Vagina (tissue), 2 donors: ENCODE results near the gene MCF2L. TPM values are rescaled to one million over a fixed set of nuclear protein-coding genes. Genes with fewer than 3 reads are reported as not detected.

Experiments used
- DNase-seq, 2 donors: peaks; one replicate each; pipeline ENCODE4 v3.0.0-alpha.2; 2017; ENCODE audit errors: extremely low spot score in 2 of 2
- H3K27ac ChIP-seq: fragments of 200-600 bp; sonication (generic); one replicate; pipeline ENCODE4 v1.5.1; 2019
- H3K27me3 ChIP-seq: fragments of 200-600 bp; sonication (generic); one replicate; pipeline ENCODE4 v1.5.1; 2019
- H3K36me3 ChIP-seq, 2 donors: fragments of 200-600 bp; sonication (generic); one replicate each; pipeline ENCODE4 v1.5.1; 2017 to 2019
- H3K4me1 ChIP-seq: fragments of 200-600 bp; sonication (generic); one replicate; pipeline ENCODE4 v1.5.1; 2019
- H3K4me3 ChIP-seq, 2 donors: fragments of 200-600 bp; sonication (generic); 1 replicate in 1 of 2; 2 replicates in 1 of 2; pipeline ENCODE4 v1.5.1; 2016 to 2019
- H3K9me3 ChIP-seq: fragments of 200-600 bp; sonication (generic); one replicate; pipeline ENCODE4 v1.5.1; 2019
- CTCF ChIP-seq, 3 experiments: fragments of 450-650 bp in 2 of 3; fragments of 200-600 bp in 1 of 3; sonication (generic) in 1 of 3; IDR thresholded peaks; one replicate each; pipeline ENCODE4 v1.5.1; 2017 to 2019; ENCODE audit warnings: antibody characterized with exemption in 3 of 3, mild to moderate bottlenecking in 2 of 3, moderate library complexity in 2 of 3
- POLR2A ChIP-seq, 2 donors: fragments of 450-650 bp; IDR thresholded peaks; one replicate each; pipeline ENCODE4 v1.6.1; 2017; ENCODE audit warnings: antibody characterized with exemption in 2 of 2, mild to moderate bottlenecking in 2 of 2, moderate library complexity in 2 of 2
- POLR2AphosphoS5 ChIP-seq, 2 donors: sonication (generic); formaldehyde crosslinking; IDR thresholded peaks; one replicate each; pipeline ENCODE4 v1.9.0; 2017; ENCODE audit warnings: antibody characterized with exemption in 2 of 2, mild to moderate bottlenecking in 2 of 2, low read depth in 1 of 2; ENCODE audit not compliant: insufficient read depth in 1 of 2
- intact Hi-C: fragments of 100-400 bp; cut with DNase I; formaldehyde crosslinking; loops from one replicate; pipeline ENCODE4 v1.15.1; 2023
- total RNA-seq: library from RNA; depleted of rRNA; stranded (reverse); fragments of >200 nt; gene quantifications from one replicate; pipeline ENCODE4 v1.2.3, GENCODE V29; 2016

MCF2L gene
- 45.4 TPM for total RNA-seq

GRCh38 chr13:112968910-112969691 is at the start of gene MCF2L:
MCF2L (plus strand) TSS chr13:112969214; CDS start chr13:112969380, 166 bp downstream.
- Histone ChIP-seq H3K4me1 (peaks cover 31% of the 10 kb centered on the region), H3K27ac (no peak within 1 kb of the TSS), H3K36me3 (no peaks in the 10 kb centered on the region), H3K9me3 (no peaks in the 10 kb centered on the region), H3K27me3 (no peaks in the 10 kb centered on the region), H3K4me3 (peak within 1 kb of the TSS; percentile 50 to 53)
- TF ChIP-seq CTCF (IDR thresholded peaks at IDR 0.05) (no peak), POLR2A (IDR thresholded peaks at IDR 0.05) (no peak), POLR2AphosphoS5 (IDR thresholded peaks at IDR 0.05; ENCODE audit: insufficient read depth in 1 of 2, low read depth in 1 of 2) (no peak)
- no peak for DNase-seq
- intact Hi-C loops, result no loop called here

- no peak overlapping the region for H3K4me3 ChIP-seq
- intact Hi-C loops, result no loop called here
- no peak for DNase-seq
- peaks cover 4% of the 10 kb centered on the region for H3K4me1 ChIP-seq
- no peak overlapping the region for H3K27ac ChIP-seq
- TF ChIP-seq POLR2A (IDR thresholded peaks at IDR 0.05) (no peak), CTCF (IDR thresholded peaks at IDR 0.05) (no peak), POLR2AphosphoS5 (IDR thresholded peaks at IDR 0.05; ENCODE audit: insufficient read depth in 1 of 2, low read depth in 1 of 2) (no peak)
- no peaks in the 10 kb centered on the region for H3K9me3 ChIP-seq
- no peaks in the 10 kb centered on the region for H3K36me3 ChIP-seq
- no peaks in the 10 kb centered on the region for H3K27me3 ChIP-seq
These were observed 45.1 kb upstream of the MCF2L start for GRCh38 chr13:112923962-112924361.

GRCh38 chr13:112924365-112924764 is 44.6 kb upstream of the MCF2L start:
- H3K4me3 ChIP-seq, result no peak overlapping the region
- H3K27ac ChIP-seq, result no peak overlapping the region
- DNase-seq, result no peak
- no peaks in the 10 kb centered on the region for H3K36me3 ChIP-seq
- TF ChIP-seq CTCF (IDR thresholded peaks at IDR 0.05) (no peak), POLR2A (IDR thresholded peaks at IDR 0.05) (no peak)
- no peaks in the 10 kb centered on the region for H3K9me3 ChIP-seq
- intact Hi-C loops, result no loop called here
- no peaks in the 10 kb centered on the region for H3K27me3 ChIP-seq
- H3K4me1 ChIP-seq, result peaks cover 7% of the 10 kb centered on the region

GRCh38 chr13:112926003-112926402 is 43.0 kb upstream of the MCF2L start:
- Histone ChIP-seq H3K4me1 (peaks cover 8% of the 10 kb centered on the region), H3K9me3 (no peaks in the 10 kb centered on the region), H3K27ac (no peak overlapping the region), H3K27me3 (no peaks in the 10 kb centered on the region), H3K4me3 (no peak overlapping the region), H3K36me3 (no peaks in the 10 kb centered on the region)
- DNase-seq, result no peak
- TF ChIP-seq POLR2AphosphoS5 (IDR thresholded peaks at IDR 0.05; ENCODE audit: insufficient read depth in 1 of 2, low read depth in 1 of 2) (no peak), POLR2A (IDR thresholded peaks at IDR 0.05) (no peak), CTCF (IDR thresholded peaks at IDR 0.05) (no peak)
- intact Hi-C loops, result no loop called here

- Histone ChIP-seq H3K4me1 (peaks cover 15% of the 10 kb centered on the region), H3K27me3 (no peaks in the 10 kb centered on the region), H3K36me3 (no peaks in the 10 kb centered on the region), H3K9me3 (no peaks in the 10 kb centered on the region), H3K4me3 (no peak overlapping the region), H3K27ac (no peak overlapping the region)
- TF ChIP-seq CTCF (IDR thresholded peaks at IDR 0.05) (no peak), POLR2A (IDR thresholded peaks at IDR 0.05) (no peak), POLR2AphosphoS5 (IDR thresholded peaks at IDR 0.05; ENCODE audit: insufficient read depth in 1 of 2, low read depth in 1 of 2) (no peak)
- intact Hi-C loops, result no loop called here
- no peak for DNase-seq
These were observed 42.0 kb upstream of the MCF2L start for GRCh38 chr13:112926993-112927392.
